Trophoblast cell (in vitro differentiated cells and primary cell): ENCODE measurements around the gene GH2. TPM values are rescaled to one million over a fixed set of nuclear protein-coding genes. Genes with fewer than 3 reads are reported as not detected.

Experiments
- DNase-seq, 2 donors: peaks; one replicate each; pipeline ENCODE4 v3.0.0-alpha.2; 2016
- H2AFZ ChIP-seq: 2 replicates; pipeline ENCODE4 v1.6.1; 2013; ENCODE audit warnings: low read length, moderate library complexity, mild to moderate bottlenecking; ENCODE audit not compliant: insufficient read depth, poor library complexity
- H2AK5ac ChIP-seq: 2 replicates; pipeline ENCODE4 v1.6.1; 2013; ENCODE audit warnings: mild to moderate bottlenecking, low read length
- H2BK120ac ChIP-seq: 2 replicates; pipeline ENCODE4 v1.6.1; 2013; ENCODE audit warnings: low read length, mild to moderate bottlenecking, moderate library complexity; ENCODE audit not compliant: insufficient read depth, poor library complexity
- H2BK12ac ChIP-seq: 2 replicates; pipeline ENCODE4 v1.6.1; 2013; ENCODE audit warnings: mild to moderate bottlenecking, low read length, moderate library complexity
- H2BK5ac ChIP-seq: 2 replicates; pipeline ENCODE4 v1.6.1; 2013; ENCODE audit warnings: low read length, low read depth, moderate library complexity, mild to moderate bottlenecking; ENCODE audit not compliant: poor library complexity
- H3K14ac ChIP-seq: 2 replicates; pipeline ENCODE4 v1.6.1; 2013; ENCODE audit warnings: mild to moderate bottlenecking, low read length
- H3K18ac ChIP-seq: 2 replicates; pipeline ENCODE4 v1.6.1; 2013; ENCODE audit warnings: mild to moderate bottlenecking, low read length
- H3K23ac ChIP-seq: 2 replicates; pipeline ENCODE4 v1.6.1; 2013; ENCODE audit warnings: low read length
- H3K27ac ChIP-seq: 2 replicates; pipeline ENCODE4 v1.5.1; 2013; ENCODE audit warnings: low read depth, mild to moderate bottlenecking, inconsistent platforms, low read length, moderate library complexity
- H3K27me3 ChIP-seq: 2 replicates; pipeline ENCODE4 v1.6.1; 2013; ENCODE audit warnings: inconsistent platforms, mild to moderate bottlenecking, low read length, moderate library complexity; ENCODE audit not compliant: insufficient read depth
- H3K36me3 ChIP-seq, 2 experiments: 1 replicate in 1 of 2; 2 replicates in 1 of 2; pipeline ENCODE4 v1.6.1; 2013; ENCODE audit warnings: low read length in 2 of 2, mild to moderate bottlenecking in 2 of 2, moderate library complexity in 1 of 2; ENCODE audit not compliant: insufficient read depth in 2 of 2, control insufficient read depth in 1 of 2
- H3K4ac ChIP-seq: 2 replicates; pipeline ENCODE4 v1.6.1; 2013; ENCODE audit warnings: low read depth, mild to moderate bottlenecking, low read length, moderate library complexity
- H3K4me1 ChIP-seq, 2 experiments: 1 replicate in 1 of 2; 2 replicates in 1 of 2; pipeline ENCODE4 v1.6.1; 2013; ENCODE audit warnings: low read length in 2 of 2, mild to moderate bottlenecking in 2 of 2, moderate library complexity in 1 of 2; ENCODE audit not compliant: insufficient read depth in 2 of 2, control insufficient read depth in 1 of 2
- H3K4me2 ChIP-seq: 2 replicates; pipeline ENCODE4 v1.6.1; 2013; ENCODE audit warnings: inconsistent platforms, mild to moderate bottlenecking, low read length, moderate library complexity
- H3K4me3 ChIP-seq: 2 replicates; pipeline ENCODE4 v1.5.1; 2013; ENCODE audit warnings: mild to moderate bottlenecking, low read depth, low read length, inconsistent platforms
- H3K79me1 ChIP-seq: one replicate; pipeline ENCODE4 v1.6.1; 2013; ENCODE audit warnings: low read length
- H3K79me2 ChIP-seq: 2 replicates; pipeline ENCODE4 v1.6.1; 2013; ENCODE audit warnings: low read length, mild to moderate bottlenecking; ENCODE audit not compliant: control insufficient read depth, insufficient read depth, poor library complexity
- H3K9ac ChIP-seq: 2 replicates; pipeline ENCODE4 v1.6.1; 2013; ENCODE audit warnings: mild to moderate bottlenecking, low read length
- H3K9me3 ChIP-seq: 2 replicates; pipeline ENCODE4 v1.6.1; 2013; ENCODE audit warnings: low read depth, mild to moderate bottlenecking, control low read depth, inconsistent platforms, low read length; ENCODE audit not compliant: insufficient read depth
- H4K12ac ChIP-seq: 2 replicates; pipeline ENCODE4 v1.6.1; 2013; ENCODE audit warnings: low read depth, mild to moderate bottlenecking, low read length, moderate library complexity
- H4K8ac ChIP-seq: 2 replicates; pipeline ENCODE4 v1.6.1; 2013; ENCODE audit warnings: low read depth, mild to moderate bottlenecking, low read length, moderate library complexity
- H4K91ac ChIP-seq: one replicate; pipeline ENCODE4 v1.6.1; 2013; ENCODE audit warnings: low read depth, mild to moderate bottlenecking, low read length, moderate library complexity
- WGBS: extraction: QIAGEN DNeasy Blood & Tissue Kit; methylation state at CpG from one replicate; pipeline ENCODE4 v1.1.7; 2013; ENCODE audit warnings: missing lambda C conversion rate; ENCODE audit not compliant: insufficient read length, insufficient coverage; ENCODE audit errors: extremely low coverage; 5-methylcytosine and 5-hydroxymethylcytosine counted together
- polyA plus RNA-seq: library from polyadenylated mRNA; stranded (reverse); fragments of 200-250 nt; gene quantifications from 2 replicates; pipeline ENCODE4 v1.2.3, GENCODE V29; 2013

Gene GH2
- 0.18 TPM in 2 replicates for polyA plus RNA-seq

DNA sequence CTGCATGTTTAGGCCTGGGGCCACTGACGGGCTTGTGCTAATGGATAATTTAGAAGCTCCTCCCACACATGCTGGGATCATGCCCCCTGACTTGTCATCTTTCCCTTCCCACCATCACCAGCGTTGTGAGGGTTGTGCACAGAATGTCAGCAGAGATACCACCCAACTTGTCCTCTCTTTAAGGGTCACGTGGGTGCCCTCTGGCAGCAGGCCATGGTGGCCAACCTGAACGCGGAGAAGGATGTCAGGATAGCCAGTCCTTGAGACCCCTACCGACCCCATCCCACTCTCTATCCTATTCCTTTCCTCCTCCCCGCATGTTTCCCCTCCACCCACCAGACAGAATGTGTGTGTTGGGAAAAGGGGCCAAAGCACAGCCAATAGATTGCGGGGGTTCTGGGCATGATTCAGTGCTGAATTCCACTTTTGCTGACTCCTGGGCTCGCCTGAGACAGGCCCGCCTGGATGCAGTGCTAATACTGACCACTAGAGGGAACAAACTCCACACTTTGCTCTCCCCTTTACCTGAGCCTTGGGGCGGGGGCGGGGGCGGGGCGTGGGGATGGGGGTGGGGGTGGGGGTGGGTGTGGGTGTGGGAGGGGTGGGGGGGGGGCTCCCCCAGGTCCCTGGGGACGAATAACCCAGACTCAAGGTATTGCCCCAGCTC, at the start of gene GH2:
Gene GH2, minus strand, starts transcription at position 10 of the 667 bp plus-strand sequence. CDS start 143 bp downstream, outside the sequence.
- Histone ChIP-seq H4K91ac (no peak within 1 kb of the TSS), H3K27me3 (no peaks in the 10 kb centered on the region), H3K4ac (no peak within 1 kb of the TSS), H4K12ac (no peak within 1 kb of the TSS), H4K8ac (no peak within 1 kb of the TSS), H3K27ac (no peak within 1 kb of the TSS), H3K4me3 (no peak within 1 kb of the TSS), H3K9ac (no peak within 1 kb of the TSS), H3K79me2 (no peaks in the 10 kb centered on the region), H3K4me2 (no peak within 1 kb of the TSS), H2BK5ac (no peak within 1 kb of the TSS), H3K23ac (peak within 1 kb of the TSS; percentile 74), H3K79me1 (no peaks in the 10 kb centered on the region), H3K36me3 (no peaks in the 10 kb centered on the region), H3K9me3 (peaks cover 4% of the 10 kb centered on the region), H3K4me1 (peaks cover 3% of the 10 kb centered on the region in 2 experiments), H2BK120ac (no peak within 1 kb of the TSS), H3K18ac (no peak within 1 kb of the TSS), H2BK12ac (no peak within 1 kb of the TSS), H2AK5ac (no peak within 1 kb of the TSS), H3K14ac (no peak within 1 kb of the TSS), H2AFZ (no peak within 1 kb of the TSS)
- peak; percentile 47 to 81 for DNase-seq
- WGBS = no CpG with 5 or more reads among the region's 15 CpGs

DNA sequence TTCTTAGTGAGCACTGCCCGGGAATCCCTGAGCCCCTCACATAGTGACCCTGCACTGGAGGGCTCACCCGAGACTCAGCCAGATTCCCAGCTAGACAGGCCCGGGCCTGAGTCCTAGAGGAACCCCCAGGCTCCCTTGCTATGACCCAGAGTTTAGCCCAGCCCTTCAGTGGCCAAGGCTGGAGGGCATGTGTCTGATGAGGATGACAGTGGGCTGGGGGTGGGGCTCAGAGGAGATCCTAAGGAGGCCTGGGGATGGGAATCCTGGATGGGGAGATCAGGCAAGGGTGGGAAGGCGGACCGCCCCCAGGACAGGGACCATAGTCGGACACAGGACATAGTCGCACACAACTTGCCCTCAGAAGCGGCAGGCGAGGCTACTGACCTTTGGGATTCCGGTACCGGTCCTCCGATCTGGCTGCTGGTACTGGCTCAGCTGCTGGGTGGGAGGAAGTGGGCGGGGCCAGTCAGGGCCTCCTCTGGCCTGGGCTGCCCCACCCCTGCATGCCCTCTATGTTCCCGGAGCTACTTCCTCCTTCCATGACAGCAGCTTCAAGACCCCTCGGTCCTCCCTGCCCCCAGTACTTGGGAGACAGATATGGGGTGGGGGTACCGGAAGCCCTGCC, 49.3 kb upstream of the GH2 start:
- H2AK5ac ChIP-seq = no peak overlapping the region
- no peaks in the 10 kb centered on the region for H3K36me3 ChIP-seq
- no peak overlapping the region for H4K91ac ChIP-seq
- H3K79me2 ChIP-seq = no peaks in the 10 kb centered on the region
- DNase-seq = no peak
- H3K4me3 ChIP-seq = no peak overlapping the region
- no peak overlapping the region for H2BK120ac ChIP-seq
- no peak overlapping the region for H4K12ac ChIP-seq
- no peak overlapping the region for H4K8ac ChIP-seq
- H3K14ac ChIP-seq = no peak overlapping the region
- no peak overlapping the region for H3K27ac ChIP-seq
- H2AFZ ChIP-seq = peak overlapping the region; percentile 52
- no peak overlapping the region for H3K9ac ChIP-seq
- peaks cover 2% of the 10 kb centered on the region for H3K9me3 ChIP-seq
- no peaks in the 10 kb centered on the region for H3K27me3 ChIP-seq
- H2BK12ac ChIP-seq = no peak overlapping the region
- H2BK5ac ChIP-seq = no peak overlapping the region
- no peak overlapping the region for H3K4me2 ChIP-seq
- H3K79me1 ChIP-seq = no peaks in the 10 kb centered on the region
- H3K23ac ChIP-seq = no peak overlapping the region
- no peak overlapping the region for H3K18ac ChIP-seq
- no peak overlapping the region for H3K4ac ChIP-seq
- no peaks in the 10 kb centered on the region for H3K4me1 ChIP-seq
- WGBS = no CpG with 5 or more reads among the region's 16 CpGs

DNA sequence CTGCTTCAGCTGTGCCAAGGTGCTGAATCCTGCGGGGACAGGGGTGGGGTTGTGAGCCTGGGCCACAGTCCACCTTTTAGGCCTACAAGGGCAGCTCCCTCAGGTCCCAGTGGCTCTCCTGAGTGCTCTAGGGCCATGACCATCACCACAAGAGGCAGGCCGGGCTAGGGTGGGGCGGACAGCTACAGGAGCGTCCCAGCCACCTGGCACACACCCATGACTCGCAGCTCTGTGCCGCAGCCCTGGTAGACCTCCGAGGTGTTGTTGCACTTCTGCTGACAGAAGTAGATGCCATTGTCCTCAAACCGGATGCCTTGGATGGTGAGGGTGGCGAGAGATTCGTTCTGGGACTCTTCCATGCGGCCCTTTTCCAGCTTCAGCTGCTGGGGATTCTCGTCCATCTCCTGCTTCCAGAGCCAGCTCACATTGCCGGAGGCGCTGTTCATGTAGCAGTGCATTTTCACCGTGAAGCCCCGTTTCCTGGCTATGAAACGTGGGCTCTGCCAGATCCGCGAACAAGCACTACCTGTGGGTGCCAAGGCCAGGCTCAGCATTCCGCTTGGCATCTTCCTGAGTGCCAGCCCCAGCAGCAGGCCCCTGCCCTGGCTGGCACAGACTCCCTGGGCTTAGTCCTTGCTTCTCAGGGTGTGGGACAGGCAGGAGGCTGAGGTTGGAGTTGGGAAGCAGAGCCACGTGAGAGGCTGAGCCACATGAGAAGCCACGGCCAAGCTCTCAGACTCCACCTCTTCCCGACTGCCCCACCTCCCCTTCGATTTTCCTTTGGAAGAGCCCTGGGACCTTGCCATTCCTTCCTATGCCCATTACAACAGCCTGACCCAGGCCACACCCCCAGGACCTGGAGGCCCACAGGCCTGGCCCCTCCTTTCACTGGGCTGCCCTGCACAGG, 48.4 kb upstream of the GH2 start:
- H3K9me3 ChIP-seq = peaks cover 2% of the 10 kb centered on the region
- H3K4me2 ChIP-seq = no peak overlapping the region
- DNase-seq = no peak
- no peak overlapping the region for H3K27ac ChIP-seq
- no peak overlapping the region for H2AK5ac ChIP-seq
- H4K91ac ChIP-seq = no peak overlapping the region
- no peaks in the 10 kb centered on the region for H3K4me1 ChIP-seq
- H3K14ac ChIP-seq = no peak overlapping the region
- no peak overlapping the region for H2BK5ac ChIP-seq
- no peak overlapping the region for H4K8ac ChIP-seq
- H3K27me3 ChIP-seq = no peaks in the 10 kb centered on the region
- no peak overlapping the region for H2AFZ ChIP-seq
- no peak overlapping the region for H3K4me3 ChIP-seq
- no peak overlapping the region for H2BK12ac ChIP-seq
- no peaks in the 10 kb centered on the region for H3K79me1 ChIP-seq
- H3K79me2 ChIP-seq = no peaks in the 10 kb centered on the region
- no peak overlapping the region for H3K9ac ChIP-seq
- H3K23ac ChIP-seq = no peak overlapping the region
- no peak overlapping the region for H4K12ac ChIP-seq
- H3K18ac ChIP-seq = no peak overlapping the region
- no CpG with 5 or more reads among the region's 24 CpGs for WGBS
- no peak overlapping the region for H2BK120ac ChIP-seq
- no peak overlapping the region for H3K4ac ChIP-seq
- no peaks in the 10 kb centered on the region for H3K36me3 ChIP-seq

DNA sequence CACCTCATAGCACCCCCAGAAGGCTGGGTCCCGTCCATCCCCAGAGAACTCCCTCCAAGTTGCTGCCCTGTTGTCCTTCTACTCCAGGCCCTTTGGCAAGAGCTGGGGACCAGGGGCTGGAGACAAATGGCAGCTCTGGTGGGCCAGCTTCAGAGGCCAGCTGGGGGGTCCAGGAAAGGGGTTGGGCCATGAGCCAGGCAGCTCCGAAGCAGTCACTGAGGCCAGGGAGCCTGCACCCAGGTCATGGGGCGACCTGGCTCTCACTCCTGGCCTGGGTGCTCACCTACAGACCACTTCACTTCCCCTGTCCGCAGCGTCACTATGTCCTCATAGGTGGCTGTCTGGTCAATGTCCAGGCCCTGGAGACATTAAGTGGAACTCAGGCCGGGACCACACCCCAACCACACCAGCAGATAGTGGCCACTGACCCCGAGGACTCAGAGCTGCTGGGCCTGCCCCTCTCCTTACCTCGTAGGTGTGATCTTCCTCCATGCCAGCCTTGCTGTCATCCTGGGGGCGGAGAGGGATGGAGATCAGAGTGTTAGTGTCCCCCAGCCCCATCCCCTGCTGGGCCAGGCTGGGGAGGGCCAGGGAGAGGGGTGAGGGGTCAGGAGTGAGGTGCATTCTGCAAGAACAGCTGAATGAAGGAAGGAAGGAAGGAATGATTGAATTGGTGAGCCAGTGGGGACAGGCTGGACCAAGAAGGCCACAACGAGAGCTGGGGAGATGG, 47.4 kb upstream of the GH2 start:
- Histone ChIP-seq H2AFZ (no peak overlapping the region), H2BK5ac (no peak overlapping the region), H3K4ac (no peak overlapping the region), H3K27ac (no peak overlapping the region), H2BK120ac (no peak overlapping the region), H3K79me2 (no peaks in the 10 kb centered on the region), H4K8ac (no peak overlapping the region), H3K9me3 (peaks cover 2% of the 10 kb centered on the region), H3K79me1 (no peaks in the 10 kb centered on the region), H4K91ac (no peak overlapping the region), H3K18ac (no peak overlapping the region), H3K14ac (no peak overlapping the region), H3K27me3 (no peaks in the 10 kb centered on the region), H2AK5ac (no peak overlapping the region), H3K36me3 (no peaks in the 10 kb centered on the region), H3K4me2 (no peak overlapping the region), H4K12ac (no peak overlapping the region), H3K23ac (no peak overlapping the region), H3K4me1 (no peaks in the 10 kb centered on the region), H2BK12ac (no peak overlapping the region), H3K9ac (no peak overlapping the region), H3K4me3 (no peak overlapping the region)
- no peak for DNase-seq
- WGBS = no CpG with 5 or more reads among the region's 10 CpGs
